ENCODE results near the gene ARID1A. TPM values are rescaled to one million over a fixed set of nuclear protein-coding genes. Genes with fewer than 3 reads are reported as not detected.

ARID1A gene
- total RNA-seq, 1 donor from 2014 or later, result 64.3 TPM

- no peak overlapping the region for H3K4me3 ChIP-seq
Observed at GRCh38 chr1:26705788-26706311, 10.0 kb downstream of the ARID1A start.

DNA sequence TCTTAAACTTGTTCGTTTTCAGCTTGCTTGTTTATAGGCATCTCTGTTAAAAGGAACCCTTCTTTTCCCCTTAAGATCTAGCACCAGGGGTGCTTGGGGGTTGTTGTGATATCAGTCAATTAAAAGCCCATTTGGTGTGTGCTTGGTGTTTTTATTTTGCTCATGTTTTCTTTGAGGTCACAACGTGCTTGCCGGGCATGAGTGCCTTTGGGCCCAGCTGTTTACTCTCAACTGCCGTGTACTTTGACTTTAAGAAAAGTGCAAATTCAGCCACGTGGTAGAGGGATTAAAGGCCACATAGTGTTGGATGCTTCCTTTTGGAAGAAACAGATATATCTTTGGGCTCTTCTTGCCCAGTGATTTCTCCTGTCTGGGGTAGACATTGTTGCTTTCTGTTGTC lies 10.5 kb downstream of the ARID1A start:
- ATAC-seq (peak; percentile 29), DNase-seq (no peak)
- Histone ChIP-seq H3K9me3 (no peaks in the 10 kb centered on the region), H3K27ac (peak overlapping the region; percentile 17), H3K36me3 (peaks cover 7% of the 10 kb centered on the region), H3K4me3 (no peak overlapping the region), H3K27me3 (no peaks in the 10 kb centered on the region), H3K4me1 (peaks cover 70% of the 10 kb centered on the region)
- intact Hi-C loops (cut with DNase I), result no loop called here
- no peak for TF ChIP-seq CTCF (IDR thresholded peaks at IDR 0.05)

More at GRCh38 chr1:26705788-26706311, 10.0 kb downstream of the ARID1A start:
- Histone ChIP-seq H3K9me3 (no peaks in the 10 kb centered on the region), H3K27me3 (no peaks in the 10 kb centered on the region), H3K4me1 (peaks cover 75% of the 10 kb centered on the region), H3K27ac (peak overlapping the region; percentile 17), H3K36me3 (peaks cover 3% of the 10 kb centered on the region)
- no peak for DNase-seq
- TF ChIP-seq CTCF (IDR thresholded peaks at IDR 0.05), result no peak
- ATAC-seq, result peak; percentile 61
- intact Hi-C loops (cut with DNase I), result no loop called here

- DNase-seq, result no peak
- H3K9me3 ChIP-seq, result no peaks in the 10 kb centered on the region
- peaks cover 62% of the 10 kb centered on the region for H3K4me1 ChIP-seq
- no peaks in the 10 kb centered on the region for H3K27me3 ChIP-seq
- no peak overlapping the region for H3K27ac ChIP-seq
- TF ChIP-seq CTCF (IDR thresholded peaks at IDR 0.05), result no peak
- no peak overlapping the region for H3K4me3 ChIP-seq
- H3K36me3 ChIP-seq, result peaks cover 7% of the 10 kb centered on the region
- no peak for ATAC-seq
- intact Hi-C loops (cut with DNase I), result no loop called here
Observed at GRCh38 chr1:26710811-26711210, 15.0 kb downstream of the ARID1A start.

DNA sequence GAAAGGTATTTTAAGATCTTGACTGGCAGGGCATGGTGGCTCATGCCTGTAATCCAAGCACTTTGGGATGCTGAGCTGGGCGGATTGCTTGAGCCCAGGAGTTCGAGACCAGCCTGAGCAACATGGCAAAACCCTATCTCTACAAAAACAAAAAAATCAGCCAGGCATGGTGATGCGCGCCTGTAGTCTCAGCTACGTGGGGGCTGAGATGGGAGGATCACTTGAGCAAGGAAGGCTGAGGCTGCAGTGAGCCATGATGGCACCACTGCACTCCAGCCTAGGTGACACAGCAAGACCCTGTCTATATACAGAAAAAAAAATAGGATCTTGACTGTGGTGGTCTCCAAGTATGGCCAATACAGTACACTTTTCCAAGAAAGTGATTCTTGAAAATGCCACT lies 16.0 kb downstream of the ARID1A start:
- DNase-seq (no peak), ATAC-seq (no peak)
- H3K9me3 ChIP-seq, result no peaks in the 10 kb centered on the region
- no peak overlapping the region for H3K4me3 ChIP-seq
- H3K27me3 ChIP-seq, result no peaks in the 10 kb centered on the region
- TF ChIP-seq CTCF (IDR thresholded peaks at IDR 0.05), result no peak
- H3K4me1 ChIP-seq, result peaks cover 62% of the 10 kb centered on the region
- peaks cover 7% of the 10 kb centered on the region for H3K36me3 ChIP-seq
- intact Hi-C loops (cut with DNase I), result no loop called here
- H3K27ac ChIP-seq, result no peak overlapping the region

- intact Hi-C loops (cut with DNase I), result no loop called here
- H3K4me1 ChIP-seq, result peaks cover 92% of the 10 kb centered on the region
- H3K27me3 ChIP-seq, result no peaks in the 10 kb centered on the region
- DNase-seq, result no peak
- H3K27ac ChIP-seq, result peak overlapping the region; percentile 1
- no peak overlapping the region for H3K4me3 ChIP-seq
- TF ChIP-seq CTCF (IDR thresholded peaks at IDR 0.05), result no peak
- H3K36me3 ChIP-seq, result no peaks in the 10 kb centered on the region
- no peaks in the 10 kb centered on the region for H3K9me3 ChIP-seq
- ATAC-seq, result peak; percentile 76
Observed at GRCh38 chr1:26717017-26717491, 21.2 kb downstream of the ARID1A start.

DNA sequence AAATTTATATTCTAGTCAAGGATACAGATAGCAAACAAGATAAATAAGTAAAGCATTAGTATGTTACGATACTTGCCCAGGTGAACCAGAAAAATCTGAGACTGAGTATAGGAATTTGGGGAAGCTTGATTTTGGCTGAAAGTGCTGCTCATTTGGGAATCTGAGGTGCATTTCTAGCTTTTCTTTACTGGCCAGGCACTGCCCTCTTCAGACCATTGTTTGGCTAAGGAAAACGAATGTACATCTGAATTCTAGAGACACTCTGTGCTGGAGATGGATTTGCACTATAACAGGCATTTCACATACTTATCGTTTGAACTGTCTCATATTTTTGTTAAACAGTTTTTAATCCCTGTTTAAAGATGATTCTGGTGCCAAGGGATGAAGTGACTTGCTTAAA lies 23.4 kb downstream of the ARID1A start:
- Histone ChIP-seq H3K27me3 (no peaks in the 10 kb centered on the region), H3K4me1 (peaks cover 95% of the 10 kb centered on the region), H3K9me3 (no peaks in the 10 kb centered on the region), H3K27ac (no peak overlapping the region), H3K36me3 (no peaks in the 10 kb centered on the region), H3K4me3 (no peak overlapping the region)
- intact Hi-C loops (cut with DNase I), result no loop called here
- DNase-seq (no peak), ATAC-seq (no peak)
- no peak for TF ChIP-seq CTCF (IDR thresholded peaks at IDR 0.05)

Measured in upper lobe of right lung (tissue), 1 donor.